GM04504 (cell line): ENCODE data around the gene GMPR2.
A peak's percentile ranks its signal among the peaks of the same experiment; 100 is the strongest.

Experiments used
- DNase-seq: peaks from one replicate; pipeline ENCODE4 v3.0.0-alpha.2; 2012; ENCODE audit warnings: low read depth

The GMPR2 gene

DNA sequence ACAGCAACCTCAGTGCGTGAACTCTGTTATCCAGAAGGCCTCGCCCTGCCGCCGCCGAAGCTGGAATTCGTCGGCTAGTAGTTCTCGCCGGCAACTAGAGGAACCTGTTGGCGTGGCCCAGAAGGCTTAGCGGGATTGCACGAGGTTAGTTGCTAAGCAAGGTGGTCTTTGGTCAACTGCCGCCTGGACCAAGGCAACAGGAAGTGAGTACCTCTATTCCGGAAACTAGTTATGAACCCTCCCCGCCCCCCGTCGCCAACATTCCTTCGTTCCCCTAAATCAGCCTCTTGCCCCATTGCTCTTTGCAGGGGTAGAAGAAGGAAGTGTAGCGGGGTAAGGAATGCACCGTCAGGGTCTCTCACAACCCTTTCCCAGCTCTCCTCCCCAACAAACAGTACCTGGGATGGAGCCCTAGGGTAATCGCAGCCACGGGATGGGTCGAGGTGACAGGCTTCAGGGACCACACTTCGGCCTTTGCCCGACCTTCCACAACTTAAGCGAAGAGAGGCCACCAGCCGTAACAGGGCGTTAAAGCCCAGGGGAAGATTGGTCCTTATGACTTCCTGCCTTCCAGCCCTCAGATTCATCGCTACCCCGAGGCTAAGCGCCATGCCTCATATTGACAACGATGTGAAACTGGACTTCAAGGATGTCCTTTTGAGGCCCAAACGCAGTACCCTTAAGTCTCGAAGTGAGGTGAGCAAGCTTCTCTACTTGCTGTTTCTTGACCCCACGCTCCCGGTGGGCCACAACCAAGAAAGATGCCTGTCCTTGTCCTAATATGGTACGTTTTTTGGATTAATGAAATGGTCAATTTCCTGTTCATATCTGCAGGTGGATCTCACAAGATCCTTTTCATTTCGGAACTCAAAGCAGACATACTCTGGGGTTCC, at the start of gene GMPR2:
TSS of gene GMPR2 (plus strand) at position 285 of the 893 bp plus-strand sequence. CDS start at position 610, 325 bp downstream.
- DNase-seq: no peak

DNA sequence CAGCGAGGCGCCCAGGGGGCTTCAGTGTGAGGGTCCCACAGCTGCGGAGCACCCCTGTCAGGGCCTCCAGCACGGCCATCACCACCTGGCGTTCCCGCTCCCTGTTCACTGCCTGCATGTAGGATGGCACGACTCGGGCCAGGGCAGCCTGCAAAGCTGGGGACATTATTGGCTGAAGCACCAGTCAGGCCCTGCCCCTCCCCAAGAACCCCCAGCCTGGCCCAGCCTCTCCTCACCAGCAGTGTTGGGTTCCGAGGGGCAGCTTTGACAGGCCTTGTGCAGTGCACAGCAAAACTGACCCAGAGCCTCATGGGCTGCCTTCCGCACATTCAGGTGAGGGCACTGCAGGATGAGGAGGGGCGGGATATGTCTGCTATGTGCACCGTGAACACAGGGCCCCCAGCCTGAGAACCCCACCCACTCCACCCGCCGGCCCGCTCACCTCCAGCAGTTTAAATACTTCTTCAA, 49.7 kb upstream of the GMPR2 start:
- no peak for DNase-seq

DNA sequence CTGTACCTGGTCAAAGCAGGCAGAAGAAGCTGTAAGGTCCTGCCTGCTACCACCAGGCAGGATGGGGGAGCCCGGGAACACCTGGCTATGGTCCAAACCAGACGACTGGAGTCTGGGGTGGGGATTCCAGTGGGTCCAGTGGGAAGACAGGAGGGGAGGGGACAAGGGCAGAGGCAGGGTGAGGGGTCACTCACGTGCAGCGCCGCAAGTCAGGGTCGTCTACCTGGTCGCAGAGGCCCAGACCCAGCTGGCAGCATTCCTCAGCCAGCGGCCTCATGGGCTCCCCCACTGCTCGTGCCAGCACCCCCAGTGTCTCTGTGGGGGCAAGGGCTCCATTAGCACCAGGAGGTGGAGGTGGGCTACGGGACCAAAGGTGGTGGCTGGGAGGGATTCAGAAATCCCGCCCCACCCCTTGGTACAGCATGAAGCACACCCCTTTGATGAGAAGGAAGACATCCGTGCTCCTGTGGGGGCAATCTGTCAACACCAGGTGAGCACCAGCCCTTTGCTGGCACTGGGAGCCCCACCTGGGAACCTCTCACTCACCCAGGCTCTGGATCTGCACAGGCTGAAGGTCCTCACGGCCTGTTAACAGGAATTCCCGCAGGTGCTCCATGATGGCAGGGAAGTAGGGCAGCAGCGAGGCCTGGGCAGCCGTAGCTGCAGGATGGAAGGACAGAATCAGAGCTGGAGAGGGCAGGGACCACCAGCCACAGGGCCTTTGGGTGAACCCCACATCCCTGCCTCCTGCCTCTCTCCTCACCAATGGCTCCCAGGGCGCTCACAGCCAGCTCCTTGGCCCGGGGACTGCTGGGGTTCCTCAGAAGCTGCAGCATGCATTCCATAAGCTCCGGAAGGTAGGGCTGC, 48.4 kb upstream of the GMPR2 start:
- no peak for DNase-seq

DNA sequence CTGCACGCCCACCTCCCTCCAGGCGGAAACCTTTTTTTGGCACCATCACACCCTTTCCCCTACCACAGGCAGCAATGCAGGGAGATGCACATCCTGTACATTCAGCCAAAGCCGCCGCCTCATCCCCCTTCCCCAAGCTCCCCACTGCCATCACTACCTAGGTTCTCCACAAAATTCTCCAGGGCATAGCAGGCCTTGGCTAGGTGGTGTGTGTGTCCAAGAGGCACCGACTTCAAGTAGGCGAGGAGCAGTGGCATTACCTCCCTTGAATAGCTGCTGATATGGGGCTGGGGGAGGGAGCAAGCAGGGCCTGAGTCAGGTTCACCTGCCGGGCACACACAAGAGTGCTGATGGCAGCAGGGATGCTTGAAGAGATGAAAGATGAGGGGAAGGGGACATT, 47.7 kb upstream of the GMPR2 start:
- DNase-seq: no peak

DNA sequence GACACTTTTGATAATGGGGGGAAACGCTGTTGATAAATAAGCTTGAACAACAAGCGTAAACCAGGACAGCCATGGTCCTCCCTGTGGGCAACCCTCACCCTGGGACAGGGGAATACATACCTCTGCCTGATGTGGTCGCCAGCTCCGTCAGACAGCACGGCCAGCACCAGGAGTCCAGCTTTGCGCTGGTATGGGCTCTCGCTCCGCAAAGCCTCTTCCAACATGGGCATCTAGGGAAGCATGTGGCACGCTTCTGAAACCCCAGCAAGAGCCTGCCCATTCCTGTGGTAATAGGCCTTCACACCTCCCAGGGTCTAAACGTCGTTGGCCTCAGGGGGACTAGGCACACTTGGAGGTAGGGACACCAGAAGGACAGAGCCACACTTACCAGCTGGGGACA, 47.0 kb upstream of the GMPR2 start:
- DNase-seq: no peak

DNA sequence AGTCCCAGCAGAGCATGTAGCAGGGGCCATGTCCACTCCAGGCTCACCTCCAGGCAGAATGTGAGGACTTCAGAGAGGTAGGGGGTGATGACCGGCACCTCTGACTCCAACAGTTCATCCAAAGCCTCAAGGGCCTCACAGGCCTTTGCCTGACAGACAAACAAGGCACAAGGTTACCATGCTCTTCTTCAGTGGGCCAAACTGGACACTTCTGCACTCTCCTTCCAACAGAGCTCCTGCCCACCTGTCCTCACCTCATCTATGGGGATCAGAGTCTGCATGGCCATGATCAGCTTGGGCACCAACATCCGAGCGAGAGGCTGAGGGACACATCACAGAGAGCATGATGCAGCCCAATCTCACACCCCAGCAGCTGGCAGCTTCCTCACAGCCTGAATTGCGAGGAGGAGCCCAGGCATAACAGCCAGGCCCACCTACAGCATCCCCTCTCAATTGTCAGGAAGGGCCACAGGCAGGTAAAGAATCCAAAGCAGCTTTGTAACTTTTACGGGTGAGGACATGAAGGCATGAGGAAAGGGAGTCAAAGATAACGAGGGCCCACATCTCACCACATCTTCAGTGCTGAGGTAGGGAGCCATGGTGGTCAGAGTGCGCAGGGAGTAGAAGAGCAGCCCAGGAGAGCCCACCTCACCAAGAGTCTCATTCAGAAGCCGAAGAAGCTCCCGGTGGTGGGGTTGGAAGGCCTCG, 45.7 kb upstream of the GMPR2 start:
- no peak for DNase-seq

DNA sequence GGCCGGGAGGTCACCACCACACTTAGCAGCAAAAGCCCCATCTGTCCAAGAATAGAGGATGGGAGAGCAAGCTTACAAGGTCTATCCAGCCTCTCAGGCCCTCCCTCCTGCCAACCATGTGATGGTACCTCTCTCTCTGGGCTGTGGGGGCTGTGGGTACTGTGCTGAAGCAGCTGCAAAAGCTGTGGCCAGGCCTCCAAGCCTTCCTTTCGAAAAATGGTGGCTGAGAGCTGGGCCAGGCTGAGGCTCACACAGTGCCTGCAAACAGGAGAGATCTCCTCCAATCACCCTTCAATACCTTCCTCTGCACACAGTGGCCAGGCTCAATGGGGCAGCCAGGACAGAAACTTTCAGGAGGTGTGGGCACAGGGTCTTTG, 45.2 kb upstream of the GMPR2 start:
- DNase-seq: no peak

DNA sequence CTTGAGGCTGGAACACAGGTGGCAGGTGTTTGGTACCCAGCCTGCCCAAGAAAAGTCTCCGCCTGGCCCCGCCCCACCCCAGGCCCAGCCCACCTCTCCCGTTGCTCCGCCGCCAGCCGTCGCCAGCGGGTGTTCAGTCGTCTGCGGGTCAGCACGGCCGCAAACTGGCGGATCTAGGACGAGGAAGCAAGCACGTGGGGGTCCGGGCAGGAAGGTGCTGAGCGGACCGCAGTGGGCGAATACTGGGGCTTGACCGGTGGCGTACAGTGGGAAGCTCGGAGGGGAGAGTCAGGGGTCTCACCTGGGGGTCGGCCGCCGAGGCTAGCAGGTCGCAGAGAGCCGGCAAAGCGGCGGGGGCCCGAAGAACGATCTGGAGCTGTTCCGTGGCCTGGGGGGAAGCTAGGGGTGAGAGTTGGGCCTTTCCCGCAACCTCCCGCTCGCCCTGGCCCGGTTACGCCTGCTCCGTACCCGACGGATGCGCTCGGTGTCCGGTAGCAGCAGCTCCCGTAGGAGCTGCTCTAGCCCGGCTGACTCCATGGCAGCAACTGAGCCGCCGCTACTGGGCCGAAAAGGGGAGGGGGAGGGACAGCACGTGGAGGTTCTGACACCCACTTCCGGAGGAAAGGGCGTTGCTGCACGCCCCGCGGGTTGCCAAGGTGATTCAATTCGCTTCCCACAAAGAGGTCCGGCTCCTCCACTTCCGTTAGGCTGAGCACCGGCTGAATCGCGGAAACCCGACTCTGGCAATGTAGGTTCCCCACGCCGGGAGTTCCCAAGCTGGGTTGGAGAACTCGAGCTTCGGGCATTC, 44.3 kb upstream of the GMPR2 start, which contains the start of gene IPO4:
TSS of gene IPO4 (minus strand) at position 566 of the 808 bp plus-strand sequence. CDS start at position 537, 29 bp downstream.
- DNase-seq: peak; percentile 94

DNA sequence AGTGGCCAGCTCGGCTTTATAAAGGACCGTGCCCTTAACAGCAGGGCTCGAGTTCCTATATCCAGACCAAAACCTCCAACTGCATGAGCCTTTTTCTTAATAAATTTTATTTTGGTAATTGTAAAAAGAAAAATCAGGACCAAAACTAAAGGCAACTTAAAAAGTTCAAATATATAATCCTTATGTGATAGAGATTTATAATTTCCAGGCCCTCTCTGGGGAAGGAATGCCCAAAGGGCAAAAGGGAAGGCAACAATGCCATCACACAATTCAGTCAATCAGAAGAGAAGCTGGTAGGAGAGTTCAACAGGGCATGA, 43.7 kb upstream of the GMPR2 start:
- no peak for DNase-seq

DNA sequence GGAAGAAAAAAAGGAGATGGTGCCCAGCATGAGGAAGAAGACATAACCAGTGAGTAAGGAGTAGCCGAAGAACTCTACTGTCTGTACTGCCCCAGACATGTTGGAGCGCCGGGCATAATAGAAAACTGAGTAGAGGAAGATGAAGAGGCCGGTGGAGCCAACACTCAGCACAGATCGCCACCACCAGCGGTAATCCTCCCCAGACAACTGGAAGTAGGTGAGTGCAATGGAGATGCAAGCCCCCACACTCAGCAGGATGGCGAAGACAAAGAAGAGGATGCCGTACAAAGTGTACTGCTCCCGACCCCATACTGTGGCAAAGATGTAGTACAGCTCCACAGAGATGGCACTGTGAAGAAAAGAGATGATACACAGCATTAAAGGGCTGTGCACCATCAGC, 43.3 kb upstream of the GMPR2 start:
- no peak for DNase-seq

DNA sequence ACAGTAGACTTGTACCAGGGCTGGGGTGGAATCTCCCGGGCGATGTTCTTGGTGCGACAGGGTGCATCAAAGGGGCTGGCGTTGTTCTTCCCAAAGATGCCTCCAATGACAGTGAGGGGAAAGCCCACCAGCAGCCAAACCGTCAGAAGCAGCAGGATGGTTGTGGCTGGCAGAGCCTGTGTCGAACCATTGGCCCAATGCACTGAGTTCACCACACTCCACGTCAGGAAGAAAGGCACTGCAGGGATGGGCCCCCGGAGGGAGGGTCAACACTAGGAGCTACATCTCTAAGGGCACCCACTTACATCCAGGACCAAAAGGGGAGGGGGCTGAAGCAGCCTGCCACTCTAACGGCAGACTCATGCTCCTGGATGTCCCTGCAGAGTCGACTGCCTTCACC, 42.3 kb upstream of the GMPR2 start:
- DNase-seq: no peak

DNA sequence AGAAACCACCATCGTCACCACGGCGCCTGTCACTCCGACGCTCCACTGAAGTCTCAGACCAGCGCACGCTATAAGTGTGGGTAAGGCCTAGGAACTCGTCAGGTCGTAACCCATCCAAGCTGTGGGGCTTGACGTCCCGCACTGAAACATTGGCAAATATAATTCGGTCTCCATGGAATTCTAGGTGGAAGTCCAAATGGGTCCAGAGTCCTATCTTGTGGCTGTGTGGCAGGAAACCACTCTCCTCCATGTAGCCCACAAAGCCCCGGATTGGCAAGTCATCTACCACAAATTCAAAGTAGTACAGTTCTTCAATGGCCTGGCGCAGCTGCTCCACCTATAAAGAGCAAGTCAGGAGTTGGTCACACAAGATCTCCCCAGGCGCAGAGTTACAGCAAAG, 39.8 kb upstream of the GMPR2 start:
- no peak for DNase-seq

DNA sequence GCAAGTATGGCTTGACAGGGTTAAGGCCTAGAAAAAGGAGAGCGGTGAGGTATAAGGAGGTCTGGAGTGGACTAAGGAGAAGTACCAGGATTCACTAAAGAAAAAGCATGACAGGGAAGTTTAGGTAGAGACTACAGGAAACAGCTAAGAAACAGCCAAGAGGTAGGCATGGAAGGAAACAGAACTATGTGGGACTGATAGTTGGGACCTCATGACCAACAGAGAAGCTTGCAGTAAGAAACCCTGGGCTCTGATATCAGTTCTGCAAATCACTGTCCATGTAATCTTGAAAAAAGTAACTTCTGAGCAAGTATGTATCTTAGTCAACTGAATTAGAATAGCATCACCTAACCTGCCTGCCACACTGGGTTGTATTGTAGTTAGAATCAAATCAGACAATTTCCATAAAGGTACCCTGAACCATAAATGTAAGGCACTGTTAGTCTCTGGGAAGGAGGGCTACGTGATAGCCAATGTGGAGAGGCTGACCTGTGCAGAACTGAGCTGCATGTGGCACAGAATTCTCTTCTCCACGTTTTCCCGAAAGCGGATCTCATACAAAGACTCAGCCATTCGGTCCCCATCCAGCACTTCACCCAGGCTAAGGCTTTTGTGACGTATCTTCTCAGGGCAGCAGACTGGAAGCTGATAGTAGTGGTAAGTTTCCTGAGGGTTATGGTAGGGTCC, 38.4 kb upstream of the GMPR2 start:
- DNase-seq: no peak

DNA sequence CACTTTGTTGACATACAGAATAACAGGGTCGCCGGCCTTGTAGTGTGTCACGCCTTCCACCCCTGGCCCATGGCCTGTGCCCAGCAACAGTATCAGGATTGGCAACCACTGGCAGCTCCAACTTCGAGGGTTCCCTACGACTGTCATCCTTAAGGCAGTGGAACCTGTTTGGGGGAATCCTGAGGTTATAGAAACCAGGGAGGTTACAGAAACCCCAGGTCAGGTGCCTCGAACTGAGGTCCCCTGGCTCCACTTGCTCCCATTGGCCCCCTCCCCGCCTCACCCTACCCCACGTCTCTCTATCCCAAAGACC, 37.9 kb upstream of the GMPR2 start:
- no peak for DNase-seq

DNA sequence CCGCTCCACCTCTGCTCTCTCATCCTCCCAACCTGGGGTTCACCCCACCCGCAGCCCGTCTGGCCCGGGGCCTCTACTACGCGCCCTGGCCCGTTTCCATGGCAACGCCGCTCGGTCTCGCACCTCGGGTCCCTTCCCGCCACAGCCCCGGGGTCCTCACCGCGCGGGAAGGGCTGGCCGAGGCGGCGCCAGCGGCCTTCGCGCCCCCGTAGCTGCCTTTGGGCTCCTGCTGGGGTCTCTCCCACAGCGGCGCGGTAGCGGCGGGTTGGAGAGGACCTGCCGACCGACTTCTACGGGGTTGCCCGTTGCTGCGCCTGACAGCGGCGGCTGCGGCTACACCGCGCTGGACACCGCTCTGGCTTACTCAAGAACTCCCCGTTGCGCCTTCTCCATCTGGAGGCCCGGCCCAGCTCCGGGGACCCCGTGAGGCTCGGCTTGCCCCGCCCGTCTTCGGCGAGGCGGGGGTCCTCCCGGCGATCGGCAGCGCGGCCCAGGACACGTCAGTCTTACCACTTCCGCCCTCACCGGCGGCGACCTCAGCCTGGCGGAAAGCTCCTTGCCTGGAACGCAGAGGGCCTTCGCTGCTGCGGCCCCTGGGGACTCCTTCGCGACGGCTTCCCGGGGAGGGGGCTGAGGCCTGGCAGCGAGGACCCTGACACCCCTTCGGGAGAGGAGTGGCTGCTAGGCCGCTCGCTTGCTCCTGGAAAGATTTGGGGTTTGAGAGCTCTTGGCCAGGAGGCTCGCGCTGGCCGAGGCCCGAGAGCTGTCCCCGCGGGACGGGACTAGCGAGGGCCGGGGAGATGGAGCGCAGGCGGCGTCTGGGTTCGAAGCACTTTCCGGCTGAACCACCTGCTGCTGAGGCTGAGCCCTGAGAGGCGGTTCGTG, 37.3 kb upstream of the GMPR2 start, which contains the start of gene TM9SF1:
TSS of gene TM9SF1 (minus strand) at position 256 of the 885 bp plus-strand sequence. CDS start 422 bp downstream, outside the sequence.
- peak; percentile 68 for DNase-seq

DNA sequence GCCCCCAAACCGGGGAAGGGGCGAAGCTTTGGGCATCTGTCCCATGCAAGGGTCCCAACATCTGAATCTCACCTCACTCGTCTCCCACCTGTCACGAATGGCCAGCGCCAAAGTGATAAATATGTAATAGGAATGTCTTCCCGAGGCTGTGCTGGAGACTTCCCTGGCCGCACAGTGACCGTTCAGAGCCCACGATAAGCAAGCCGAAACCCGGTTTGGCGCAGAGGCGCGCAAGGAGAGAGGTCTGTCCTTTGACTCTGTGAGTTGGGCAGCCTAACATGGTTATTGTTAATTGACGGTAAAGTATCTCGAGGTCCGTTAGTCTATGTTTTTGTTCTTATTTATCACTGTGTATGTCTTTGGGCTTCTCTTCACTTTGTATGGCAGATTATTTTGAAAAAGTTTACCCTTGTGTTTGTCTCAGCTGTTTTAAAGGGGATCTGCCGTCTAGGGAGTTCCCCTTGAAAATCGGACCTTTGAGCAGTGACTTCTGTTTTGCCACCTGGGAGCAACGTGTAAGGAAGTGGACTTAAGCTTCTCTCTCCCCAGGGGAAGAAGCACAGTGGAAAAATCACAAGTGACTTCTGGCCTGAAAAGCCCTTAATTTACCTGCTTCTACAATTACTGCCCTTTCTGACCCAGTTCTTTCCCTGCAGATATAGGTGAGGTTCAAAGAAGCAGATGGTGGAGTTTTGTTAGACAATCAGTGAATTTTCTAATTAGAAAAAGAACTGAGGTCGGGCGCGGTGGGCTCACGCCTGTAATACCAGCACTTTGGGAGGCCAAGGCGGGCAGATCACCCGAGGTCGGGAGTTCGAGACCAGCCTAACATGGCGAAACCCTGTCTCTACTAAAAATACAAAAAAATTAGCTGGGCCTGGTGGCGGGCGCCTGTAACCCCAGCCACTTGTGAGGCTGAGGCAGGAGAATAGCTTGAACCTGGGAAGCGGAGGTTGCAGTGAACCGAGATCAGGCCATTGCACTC, 36.4 kb upstream of the GMPR2 start:
- no peak for DNase-seq

DNA sequence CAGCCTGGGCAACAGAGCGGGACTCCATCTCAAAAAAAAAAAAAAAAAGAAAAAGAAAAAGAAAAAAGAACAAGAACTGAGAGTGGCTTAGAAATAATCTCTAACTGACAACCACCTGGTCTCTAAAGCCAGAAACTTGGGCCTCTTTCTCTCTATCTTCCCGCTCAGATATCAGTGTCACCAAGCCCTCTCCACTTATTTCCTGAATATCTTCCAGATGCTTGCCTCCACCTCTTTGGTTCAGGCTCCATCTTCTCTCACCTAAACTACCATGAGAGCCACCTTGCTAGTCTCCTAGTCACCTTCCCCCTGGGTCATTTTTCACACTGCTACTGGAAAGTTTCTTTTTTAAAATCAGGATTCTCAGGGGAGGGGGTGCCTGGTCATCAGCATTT, 35.7 kb upstream of the GMPR2 start:
- no peak for DNase-seq

DNA sequence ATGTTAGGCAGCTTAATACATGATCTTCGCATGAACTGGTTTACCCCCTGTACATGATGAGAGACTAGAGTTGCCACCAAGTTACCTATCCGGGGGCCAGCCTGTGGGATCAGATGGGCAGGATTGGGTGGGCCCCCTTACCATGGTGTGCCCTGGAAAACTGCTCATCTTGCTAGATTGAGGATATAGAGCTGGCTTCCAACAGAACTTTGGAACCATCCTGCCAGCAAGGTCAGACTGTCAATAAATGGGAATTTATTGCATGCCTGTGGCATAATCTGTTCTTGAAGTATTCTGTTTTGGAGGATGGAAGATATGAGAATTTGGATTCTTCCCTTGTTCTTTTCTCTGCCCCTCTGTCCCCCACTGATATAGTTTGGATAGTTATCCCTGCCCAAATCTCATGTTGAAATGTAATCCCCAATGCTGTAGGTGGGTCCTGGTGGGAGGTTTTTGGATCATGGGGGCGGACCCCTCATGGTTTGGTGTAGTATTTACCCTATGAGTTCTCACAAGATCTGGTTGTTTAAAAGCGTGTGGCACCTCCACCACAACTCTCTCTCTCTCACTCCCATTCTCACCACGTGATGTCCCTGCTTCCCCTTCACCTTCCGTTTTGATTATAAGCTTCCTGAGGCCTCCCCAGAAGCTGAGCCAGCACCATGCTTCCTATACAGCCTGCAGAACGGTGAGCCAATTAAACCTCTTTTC, 33.8 kb upstream of the GMPR2 start:
- no peak for DNase-seq
